ENCODE measurements around the gene ADGRB2.

The ADGRB2 gene

DNA sequence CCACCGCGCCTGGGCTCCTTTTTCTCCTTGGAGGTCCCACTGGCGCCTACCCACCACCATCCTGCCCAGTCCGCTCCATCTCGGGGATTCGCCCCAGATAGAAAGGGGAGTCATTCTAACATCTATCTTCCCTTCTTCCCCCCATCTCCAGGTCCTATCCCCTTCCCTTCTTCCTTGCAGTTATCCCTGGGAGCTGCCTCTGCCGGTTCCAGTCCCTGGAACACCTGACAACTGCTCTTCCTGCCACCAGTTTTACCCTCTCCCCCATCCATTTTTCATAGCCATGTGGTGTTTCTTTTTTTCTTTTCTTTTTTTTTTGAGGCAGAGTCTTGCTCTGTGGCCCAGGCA lies 48.3 kb downstream of the ADGRB2 start:
- H3K9me2 ChIP-seq (replicated peaks; ENCODE audit: insufficient read depth, low read length): no peaks in the 10 kb centered on the region
- H3K4me2 ChIP-seq (ENCODE audit: low read depth, low read length): peak overlapping the region; percentile 96
- H3K27ac ChIP-seq (ENCODE audit: low read length): no peak overlapping the region
- no peak for DNase-seq
- no peaks in the 10 kb centered on the region for H3K36me3 ChIP-seq (replicated peaks; ENCODE audit: insufficient read depth, low read length)
- peaks cover 43% of the 10 kb centered on the region for H3K27me3 ChIP-seq (replicated peaks; ENCODE audit: insufficient read depth, low read length)
- H4K20me1 ChIP-seq (ENCODE audit: insufficient read depth, low read length): no peaks in the 10 kb centered on the region
- H3F3A ChIP-seq (ENCODE audit: insufficient read depth, low read length): no peaks in the 10 kb centered on the region
- H2AFZ ChIP-seq (ENCODE audit: low read length): no peak overlapping the region
- TF ChIP-seq EZH2phosphoT487 (IDR thresholded peaks at IDR 0.05; ENCODE audit: low read length) (no peak), EZH2 (optimal IDR thresholded peaks at IDR 0.05; ENCODE audit: low read depth, low read length) (no peak)
- TF ChIP-seq, protein P1, sequence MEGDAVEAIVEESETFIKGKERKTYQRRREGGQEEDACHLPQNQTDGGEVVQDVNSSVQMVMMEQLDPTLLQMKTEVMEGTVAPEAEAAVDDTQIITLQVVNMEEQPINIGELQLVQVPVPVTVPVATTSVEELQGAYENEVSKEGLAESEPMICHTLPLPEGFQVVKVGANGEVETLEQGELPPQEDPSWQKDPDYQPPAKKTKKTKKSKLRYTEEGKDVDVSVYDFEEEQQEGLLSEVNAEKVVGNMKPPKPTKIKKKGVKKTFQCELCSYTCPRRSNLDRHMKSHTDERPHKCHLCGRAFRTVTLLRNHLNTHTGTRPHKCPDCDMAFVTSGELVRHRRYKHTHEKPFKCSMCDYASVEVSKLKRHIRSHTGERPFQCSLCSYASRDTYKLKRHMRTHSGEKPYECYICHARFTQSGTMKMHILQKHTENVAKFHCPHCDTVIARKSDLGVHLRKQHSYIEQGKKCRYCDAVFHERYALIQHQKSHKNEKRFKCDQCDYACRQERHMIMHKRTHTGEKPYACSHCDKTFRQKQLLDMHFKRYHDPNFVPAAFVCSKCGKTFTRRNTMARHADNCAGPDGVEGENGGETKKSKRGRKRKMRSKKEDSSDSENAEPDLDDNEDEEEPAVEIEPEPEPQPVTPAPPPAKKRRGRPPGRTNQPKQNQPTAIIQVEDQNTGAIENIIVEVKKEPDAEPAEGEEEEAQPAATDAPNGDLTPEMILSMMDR (IDR thresholded peaks at IDR 0.05; ENCODE audit: low read length): no peak
- no peak overlapping the region for H3K9ac ChIP-seq (ENCODE audit: low read length)
- 0 out of 2 replicates have a peak, but pooled peaks cover 4% of the 10 kb centered on the region for H3K4me1 ChIP-seq (ENCODE audit: low read length)
- H3K4me3 ChIP-seq (ENCODE audit: low read length): no peak overlapping the region
- no peaks in the 10 kb centered on the region for H3K9me3 ChIP-seq (replicated peaks; ENCODE audit: insufficient read depth, low read length)
- no peaks in the 10 kb centered on the region for H3K79me2 ChIP-seq (ENCODE audit: low read length)

DNA sequence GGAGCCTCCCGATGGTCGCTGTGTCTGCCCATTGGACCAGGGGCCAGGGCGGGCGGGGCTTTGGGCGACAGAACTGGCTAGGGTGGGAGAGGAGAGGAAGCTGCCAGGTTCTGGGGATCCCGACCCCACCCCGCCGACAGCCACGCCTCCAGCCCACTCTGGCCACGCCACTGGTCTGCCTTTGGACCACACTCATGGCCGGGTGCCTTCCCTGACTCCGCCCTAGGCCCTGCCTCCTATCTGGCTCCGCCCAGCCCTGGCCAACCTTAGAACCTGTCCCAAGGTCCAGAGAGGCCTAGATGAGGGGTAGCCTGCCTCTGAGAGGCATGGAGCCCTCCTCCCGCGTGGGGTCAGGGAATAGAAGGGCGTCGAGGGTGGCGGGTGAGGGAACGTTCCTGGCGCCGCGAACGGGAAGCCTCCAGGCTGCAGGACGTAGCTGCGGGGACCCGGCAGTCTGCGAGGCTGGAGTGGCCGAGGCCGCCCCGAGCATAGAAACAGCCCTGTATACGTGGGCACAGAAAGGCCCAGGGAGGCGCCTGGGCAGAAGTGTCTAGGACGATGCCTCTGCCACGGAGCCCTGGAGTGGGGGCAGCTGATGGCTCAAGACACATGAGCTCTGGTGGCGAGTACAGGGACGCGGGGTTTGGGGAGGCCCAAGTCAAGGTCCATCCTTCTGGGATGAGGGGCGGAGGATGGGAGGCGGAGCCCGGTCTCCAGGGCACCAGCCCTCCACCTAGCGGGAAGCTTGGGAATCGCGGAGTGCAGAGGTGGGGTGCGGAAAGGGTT lies 48.9 kb downstream of the ADGRB2 start:
- H3K79me2 ChIP-seq (ENCODE audit: low read length): no peaks in the 10 kb centered on the region
- peak; percentile 36 for DNase-seq
- peak overlapping the region; percentile 63 for H3K4me3 ChIP-seq (ENCODE audit: low read length)
- peak overlapping the region; percentile 96 for H3K4me2 ChIP-seq (ENCODE audit: low read depth, low read length)
- H3K27me3 ChIP-seq (replicated peaks; ENCODE audit: insufficient read depth, low read length): peaks cover 40% of the 10 kb centered on the region
- no peaks in the 10 kb centered on the region for H3F3A ChIP-seq (ENCODE audit: insufficient read depth, low read length)
- peak overlapping the region; percentile 67 for H2AFZ ChIP-seq (ENCODE audit: low read length)
- no peak overlapping the region for H3K27ac ChIP-seq (ENCODE audit: low read length)
- no peaks in the 10 kb centered on the region for H3K9me2 ChIP-seq (replicated peaks; ENCODE audit: insufficient read depth, low read length)
- H3K9me3 ChIP-seq (replicated peaks; ENCODE audit: insufficient read depth, low read length): no peaks in the 10 kb centered on the region
- TF ChIP-seq, protein P1 (IDR thresholded peaks at IDR 0.05; ENCODE audit: low read length): peak; percentile 65
- TF ChIP-seq EZH2phosphoT487 (IDR thresholded peaks at IDR 0.05; ENCODE audit: low read length) (no peak), EZH2 (optimal IDR thresholded peaks at IDR 0.05; ENCODE audit: low read depth, low read length) (no peak)
- H3K36me3 ChIP-seq (replicated peaks; ENCODE audit: insufficient read depth, low read length): no peaks in the 10 kb centered on the region
- no peaks in the 10 kb centered on the region for H4K20me1 ChIP-seq (ENCODE audit: insufficient read depth, low read length)
- H3K4me1 ChIP-seq (ENCODE audit: low read length): 0 out of 2 replicates have a peak, but pooled peaks cover 4% of the 10 kb centered on the region
- no peak overlapping the region; the same call in 1 of the 2 replicates for H3K9ac ChIP-seq (ENCODE audit: low read length)

DNA sequence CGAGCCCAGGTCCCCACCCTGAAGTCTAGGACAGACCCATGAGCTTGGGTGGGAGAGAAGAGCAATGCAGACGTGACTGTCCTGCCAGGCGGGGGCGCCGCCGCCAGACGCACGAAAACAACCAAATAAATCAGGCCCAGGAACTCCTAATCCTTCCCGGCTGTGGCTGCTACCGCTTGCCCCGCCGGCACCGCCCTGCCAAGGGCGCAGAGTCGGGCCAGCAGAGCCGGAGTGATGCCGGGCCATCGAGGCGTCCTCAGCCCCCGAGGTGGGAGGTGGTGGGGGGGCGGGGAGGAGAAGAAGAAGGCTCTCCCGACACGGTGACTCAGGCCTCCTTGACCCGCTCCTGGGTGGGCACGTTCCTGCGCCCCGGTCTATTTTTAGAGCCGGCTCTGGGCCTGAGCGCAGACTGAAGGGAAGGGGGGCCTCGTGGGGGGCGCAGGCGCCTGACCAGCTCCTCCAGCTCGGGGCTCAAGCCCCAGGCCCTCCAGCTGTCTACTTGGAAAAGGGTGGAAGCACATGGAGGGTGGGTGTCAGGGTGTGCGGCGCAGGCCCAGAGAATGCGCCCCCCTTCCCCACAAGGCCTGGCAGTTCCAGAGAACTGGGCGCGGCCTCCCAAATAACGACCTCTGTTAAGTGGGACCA lies 49.6 kb downstream of the ADGRB2 start:
- TF ChIP-seq, protein P1 (IDR thresholded peaks at IDR 0.05; ENCODE audit: low read length): peak; percentile 70
- TF ChIP-seq EZH2phosphoT487 (IDR thresholded peaks at IDR 0.05; ENCODE audit: low read length) (no peak), EZH2 (optimal IDR thresholded peaks at IDR 0.05; ENCODE audit: low read depth, low read length) (no peak)
- Histone ChIP-seq H2AFZ (ENCODE audit: low read length) (peak overlapping the region; percentile 67), H3K36me3 (replicated peaks; ENCODE audit: insufficient read depth, low read length) (no peaks in the 10 kb centered on the region)

More for the DNA sequence above, 49.6 kb downstream of the ADGRB2 start:
- Histone ChIP-seq H4K20me1 (ENCODE audit: insufficient read depth, low read length) (no peaks in the 10 kb centered on the region), H3K4me3 (ENCODE audit: low read length) (peak overlapping the region; percentile 63), H3K4me1 (ENCODE audit: low read length) (0 out of 2 replicates have a peak, but pooled peaks cover 4% of the 10 kb centered on the region), H3K9me3 (replicated peaks; ENCODE audit: insufficient read depth, low read length) (no peaks in the 10 kb centered on the region), H3K4me2 (ENCODE audit: low read depth, low read length) (peak overlapping the region; percentile 96), H3K27ac (ENCODE audit: low read length) (no peak overlapping the region), H3K27me3 (replicated peaks; ENCODE audit: insufficient read depth, low read length) (peaks cover 39% of the 10 kb centered on the region), H3K9ac (ENCODE audit: low read length) (peak overlapping the region; percentile 5; the same call in 1 of the 2 replicates), H3K9me2 (replicated peaks; ENCODE audit: insufficient read depth, low read length) (no peaks in the 10 kb centered on the region), H3K79me2 (ENCODE audit: low read length) (no peaks in the 10 kb centered on the region), H3F3A (ENCODE audit: insufficient read depth, low read length) (no peaks in the 10 kb centered on the region)
- DNase-seq: peak; percentile 47

Measured in MM.1S (cell line).